Right forelimb (tissue), 1 donor: ENCODE results near the gene FADS3.

Source experiments
- DNase-seq: peaks from one replicate; pipeline ENCODE4 v3.0.0-alpha.2; 2018

The FADS3 gene

DNA sequence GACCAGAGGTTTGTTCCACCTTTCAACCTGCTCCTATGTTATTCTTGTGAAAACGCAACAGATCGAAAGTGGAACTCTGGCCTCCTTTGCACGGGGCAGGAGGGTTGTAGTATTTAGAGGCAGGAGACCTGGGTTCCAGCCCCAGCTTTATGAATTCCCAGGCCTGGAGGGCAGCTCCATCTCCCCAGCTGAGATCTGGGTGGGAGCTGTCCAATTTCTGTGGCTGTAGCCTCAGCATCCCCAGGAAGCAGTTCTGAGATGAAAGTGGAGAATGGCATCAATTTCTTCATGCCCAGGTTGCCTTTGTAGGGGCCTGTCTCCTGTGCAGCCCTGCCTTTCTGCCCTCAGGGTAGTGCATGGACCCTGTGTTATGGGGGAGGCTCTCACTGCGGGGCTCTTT is 59.1 kb downstream of the FADS3 start:
- no peak for DNase-seq

GRCh38 chr11:61830237-61831105 is 60.9 kb downstream of the FADS3 start:
- no peak for DNase-seq

DNA sequence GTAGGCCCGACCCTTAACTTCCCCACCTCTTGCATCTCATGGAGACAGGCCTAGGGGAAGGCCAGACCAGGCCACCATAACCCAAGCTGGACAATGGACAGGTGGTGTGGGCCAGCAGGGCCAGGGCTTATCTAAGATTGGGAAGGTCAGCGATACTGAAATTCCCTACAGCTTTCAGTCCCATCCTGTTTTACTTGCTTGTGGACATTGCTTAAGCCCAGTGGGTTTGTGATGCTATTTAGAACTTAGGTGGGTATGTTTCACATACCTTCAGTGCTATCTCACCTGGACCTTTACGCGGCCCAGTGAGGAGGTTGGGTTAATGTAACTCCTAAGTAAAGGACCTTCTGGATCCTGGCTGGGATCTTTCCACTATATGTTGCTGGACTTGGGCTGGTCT is 61.5 kb downstream of the FADS3 start:
- DNase-seq: no peak

DNA sequence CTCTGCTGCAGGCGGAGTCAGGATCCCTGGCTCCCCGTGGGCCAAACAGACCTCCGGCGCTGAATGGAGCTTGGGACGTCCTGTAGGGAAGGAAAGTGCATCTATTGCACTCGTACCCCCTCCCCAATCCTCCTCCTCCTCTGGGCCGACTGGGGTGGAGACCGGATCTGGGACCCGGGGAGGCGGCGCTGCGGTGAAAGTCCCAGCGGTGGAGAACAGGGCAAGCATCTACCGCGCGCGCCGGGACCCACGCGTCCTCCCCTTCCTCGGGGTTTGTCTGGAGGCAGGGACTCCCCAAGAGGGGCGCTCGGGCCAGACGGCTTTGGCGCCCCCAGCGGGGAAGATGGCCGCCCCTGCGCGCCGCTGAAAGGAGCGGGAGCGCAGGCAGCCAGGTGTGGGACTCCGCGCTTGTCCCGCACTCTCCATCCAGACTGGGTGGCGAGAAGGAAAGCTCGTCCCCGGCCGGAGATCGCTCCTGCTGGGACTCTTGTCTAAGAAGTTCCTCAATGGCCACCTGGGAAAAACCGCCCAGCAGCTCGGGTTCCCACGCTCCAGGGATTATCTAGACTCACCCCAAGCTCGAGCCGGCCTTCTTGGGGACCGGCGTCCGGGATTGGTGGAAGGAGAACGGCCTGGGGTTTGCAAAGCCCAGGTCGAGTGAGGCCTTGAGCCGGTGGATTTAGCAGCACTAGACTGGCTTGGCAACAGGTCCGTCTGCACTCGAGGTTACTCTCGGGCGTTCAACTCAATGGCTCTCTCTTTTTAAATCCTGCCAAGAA is 62.5 kb downstream of the FADS3 start:
- peak; percentile 69 for DNase-seq

DNA sequence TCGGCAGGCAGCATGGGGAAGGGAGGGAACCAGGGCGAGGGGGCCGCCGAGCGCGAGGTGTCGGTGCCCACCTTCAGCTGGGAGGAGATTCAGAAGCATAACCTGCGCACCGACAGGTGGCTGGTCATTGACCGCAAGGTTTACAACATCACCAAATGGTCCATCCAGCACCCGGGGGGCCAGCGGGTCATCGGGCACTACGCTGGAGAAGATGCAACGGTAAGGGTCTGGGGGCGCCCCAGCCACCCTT is 63.0 kb downstream of the FADS3 start:
- no peak for DNase-seq

DNA sequence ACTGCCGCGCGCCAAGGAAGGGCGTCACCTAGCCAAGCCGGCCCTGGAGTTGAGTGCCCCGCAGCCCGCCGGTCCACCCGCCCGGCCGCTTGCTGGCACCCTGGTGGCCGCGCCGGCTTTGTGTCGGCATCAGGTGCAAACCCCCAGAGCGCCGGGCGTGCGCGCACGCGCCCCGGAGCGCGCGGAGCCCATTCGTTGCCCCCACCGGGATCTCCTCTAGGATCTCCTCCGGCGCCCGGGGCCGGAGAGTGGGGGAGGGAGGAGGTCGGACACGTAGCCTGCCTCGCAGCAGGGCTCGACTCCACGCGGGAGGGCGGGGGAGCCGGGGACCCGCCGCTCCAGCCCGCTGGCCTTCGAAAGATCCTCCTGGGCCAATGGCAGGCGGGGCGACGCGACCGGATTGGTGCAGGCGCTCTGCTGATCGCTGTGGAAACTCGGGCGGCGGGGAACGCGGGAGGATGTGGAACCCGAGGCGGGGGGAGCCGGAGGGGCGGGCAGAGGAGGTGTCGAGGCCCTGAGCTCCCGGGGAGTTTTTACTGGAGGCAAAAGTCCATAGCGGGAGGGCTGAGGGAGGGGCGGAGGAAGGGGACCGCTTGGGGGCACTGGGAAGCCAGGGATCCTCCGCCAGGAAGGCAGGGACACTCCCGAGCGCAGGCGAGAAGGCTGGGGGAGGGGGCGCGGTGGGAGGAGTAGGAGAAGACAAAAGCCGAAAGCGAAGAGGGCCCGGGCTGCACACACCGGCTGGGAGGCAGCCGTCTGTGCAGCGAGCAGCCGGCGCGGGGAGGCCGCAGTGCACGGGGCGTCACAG is 63.6 kb downstream of the FADS3 start, which contains the start of gene FADS2:
Gene FADS2, plus strand, starts transcription at position 730 of the 808 bp plus-strand sequence. CDS start 91 bp downstream, outside the sequence.
- peak; percentile 97 for DNase-seq

GRCh38 chr11:61826930-61827570 is 64.3 kb downstream of the FADS3 start:
- no peak for DNase-seq
